Measurements from ENCODE around the gene LCN15. TPM values are rescaled to one million over a fixed set of nuclear protein-coding genes. Genes with fewer than 3 reads are reported as not detected.

LCN15 gene
- total and polyA plus RNA-seq, 2 experiments from 2014 or later: 0.76 to 0.90 TPM

DNA sequence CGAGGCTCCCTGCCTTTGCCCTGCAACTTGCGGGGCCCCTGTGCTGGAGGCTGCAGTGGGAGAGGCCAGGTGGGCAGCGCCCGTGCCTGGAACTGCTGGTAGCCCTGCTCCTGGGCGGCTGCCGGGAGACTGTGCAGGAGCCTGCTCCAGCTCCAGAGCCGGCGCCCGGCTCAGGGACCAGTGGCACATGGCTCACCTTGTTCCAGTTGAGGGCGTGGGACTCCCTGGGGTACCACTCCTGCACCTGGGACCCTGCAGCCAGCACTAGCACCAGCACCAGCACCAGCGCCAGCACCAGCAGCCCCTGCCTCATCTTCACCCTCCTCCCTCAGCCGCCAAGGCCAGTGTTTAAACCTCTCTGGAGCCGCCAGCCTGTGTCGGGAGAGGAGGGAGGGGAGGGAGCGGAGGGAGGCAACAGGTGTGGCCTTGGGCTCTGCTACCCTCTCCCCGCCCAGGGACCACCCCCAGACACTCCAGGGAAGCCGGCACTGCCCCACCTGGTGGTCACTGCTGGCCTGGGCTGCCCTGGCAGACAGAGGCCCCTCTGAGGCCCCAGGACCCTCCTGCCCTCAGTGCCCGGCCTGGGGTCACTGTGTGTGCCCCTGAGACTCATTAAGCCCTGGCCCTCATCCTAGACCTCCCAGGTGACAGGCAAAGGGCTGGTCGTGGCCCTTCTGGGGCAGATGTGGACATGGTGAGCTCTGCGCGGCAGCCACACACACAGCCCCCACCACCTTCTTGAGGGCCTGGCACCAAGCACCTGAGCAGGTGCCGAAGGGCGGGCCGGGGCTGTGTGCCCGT is 21.5 kb downstream of the LCN15 start, which contains the start of gene LCN10:
LCN10 (minus strand) TSS at position 350 of the 801 bp plus-strand sequence; CDS start at position 313, 37 bp downstream.
- H3K27me3 ChIP-seq (ENCODE audit: insufficient read depth): no peaks in the 10 kb centered on the region

More for the DNA sequence above, 21.5 kb downstream of the LCN15 start, which contains the start of gene LCN10:
- Histone ChIP-seq H3K9me2 (ENCODE audit: insufficient read depth) (no peaks in the 10 kb centered on the region), H3K4me1 (ENCODE audit: insufficient read depth) (no peaks in the 10 kb centered on the region), H3K27ac (ENCODE audit: low read depth) (no peak within 1 kb of the TSS), H3K79me2 (replicated peaks; ENCODE audit: insufficient read depth) (no peaks in the 10 kb centered on the region), H3K4me3 (peak within 1 kb of the TSS; percentile 26; the same call in 1 of the 2 replicates), H2AFZ (no peak within 1 kb of the TSS; the same call in 1 of the 2 replicates), H4K20me1 (replicated peaks; ENCODE audit: insufficient read depth) (no peaks in the 10 kb centered on the region), H3K4me2 (no peak within 1 kb of the TSS), H3F3A (replicated peaks; ENCODE audit: low read depth) (no peaks in the 10 kb centered on the region), H3K36me3 (ENCODE audit: insufficient read depth) (no peaks in the 10 kb centered on the region)
- DNase-seq (ENCODE audit: low spot score): peak; percentile 65
- ATAC-seq: peak; percentile 79
- Mint-ChIP-seq H3K27ac (no peak within 1 kb of the TSS), H3K36me3 (ENCODE audit: low read depth) (no peaks in the 10 kb centered on the region), H3K9me3 (no peaks in the 10 kb centered on the region; the same call in 2 of the 3 replicates), H3K27me3 (ENCODE audit: insufficient read depth, low read depth, poor library complexity) (peaks cover 8% of the 10 kb centered on the region), H3K4me3 (no peak within 1 kb of the TSS; the same call in 2 of the 3 replicates), H3K4me1 (peaks cover 2% of the 10 kb centered on the region; the same call in 1 of the 3 replicates)
- TF ChIP-seq, protein P1, sequence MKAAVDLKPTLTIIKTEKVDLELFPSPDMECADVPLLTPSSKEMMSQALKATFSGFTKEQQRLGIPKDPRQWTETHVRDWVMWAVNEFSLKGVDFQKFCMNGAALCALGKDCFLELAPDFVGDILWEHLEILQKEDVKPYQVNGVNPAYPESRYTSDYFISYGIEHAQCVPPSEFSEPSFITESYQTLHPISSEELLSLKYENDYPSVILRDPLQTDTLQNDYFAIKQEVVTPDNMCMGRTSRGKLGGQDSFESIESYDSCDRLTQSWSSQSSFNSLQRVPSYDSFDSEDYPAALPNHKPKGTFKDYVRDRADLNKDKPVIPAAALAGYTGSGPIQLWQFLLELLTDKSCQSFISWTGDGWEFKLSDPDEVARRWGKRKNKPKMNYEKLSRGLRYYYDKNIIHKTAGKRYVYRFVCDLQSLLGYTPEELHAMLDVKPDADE (IDR thresholded peaks at IDR 0.05): no peak
- TF ChIP-seq CREB1 (CRISPR knock-in tag; IDR thresholded peaks at IDR 0.05; ENCODE audit: low read depth): no peak
- TF ChIP-seq, protein P2, sequence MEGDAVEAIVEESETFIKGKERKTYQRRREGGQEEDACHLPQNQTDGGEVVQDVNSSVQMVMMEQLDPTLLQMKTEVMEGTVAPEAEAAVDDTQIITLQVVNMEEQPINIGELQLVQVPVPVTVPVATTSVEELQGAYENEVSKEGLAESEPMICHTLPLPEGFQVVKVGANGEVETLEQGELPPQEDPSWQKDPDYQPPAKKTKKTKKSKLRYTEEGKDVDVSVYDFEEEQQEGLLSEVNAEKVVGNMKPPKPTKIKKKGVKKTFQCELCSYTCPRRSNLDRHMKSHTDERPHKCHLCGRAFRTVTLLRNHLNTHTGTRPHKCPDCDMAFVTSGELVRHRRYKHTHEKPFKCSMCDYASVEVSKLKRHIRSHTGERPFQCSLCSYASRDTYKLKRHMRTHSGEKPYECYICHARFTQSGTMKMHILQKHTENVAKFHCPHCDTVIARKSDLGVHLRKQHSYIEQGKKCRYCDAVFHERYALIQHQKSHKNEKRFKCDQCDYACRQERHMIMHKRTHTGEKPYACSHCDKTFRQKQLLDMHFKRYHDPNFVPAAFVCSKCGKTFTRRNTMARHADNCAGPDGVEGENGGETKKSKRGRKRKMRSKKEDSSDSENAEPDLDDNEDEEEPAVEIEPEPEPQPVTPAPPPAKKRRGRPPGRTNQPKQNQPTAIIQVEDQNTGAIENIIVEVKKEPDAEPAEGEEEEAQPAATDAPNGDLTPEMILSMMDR (conservative IDR thresholded peaks at IDR 0.05; ENCODE audit: low read depth in 2 of 2): peak; percentile 34 to 63
- TF ChIP-seq, protein P3, sequence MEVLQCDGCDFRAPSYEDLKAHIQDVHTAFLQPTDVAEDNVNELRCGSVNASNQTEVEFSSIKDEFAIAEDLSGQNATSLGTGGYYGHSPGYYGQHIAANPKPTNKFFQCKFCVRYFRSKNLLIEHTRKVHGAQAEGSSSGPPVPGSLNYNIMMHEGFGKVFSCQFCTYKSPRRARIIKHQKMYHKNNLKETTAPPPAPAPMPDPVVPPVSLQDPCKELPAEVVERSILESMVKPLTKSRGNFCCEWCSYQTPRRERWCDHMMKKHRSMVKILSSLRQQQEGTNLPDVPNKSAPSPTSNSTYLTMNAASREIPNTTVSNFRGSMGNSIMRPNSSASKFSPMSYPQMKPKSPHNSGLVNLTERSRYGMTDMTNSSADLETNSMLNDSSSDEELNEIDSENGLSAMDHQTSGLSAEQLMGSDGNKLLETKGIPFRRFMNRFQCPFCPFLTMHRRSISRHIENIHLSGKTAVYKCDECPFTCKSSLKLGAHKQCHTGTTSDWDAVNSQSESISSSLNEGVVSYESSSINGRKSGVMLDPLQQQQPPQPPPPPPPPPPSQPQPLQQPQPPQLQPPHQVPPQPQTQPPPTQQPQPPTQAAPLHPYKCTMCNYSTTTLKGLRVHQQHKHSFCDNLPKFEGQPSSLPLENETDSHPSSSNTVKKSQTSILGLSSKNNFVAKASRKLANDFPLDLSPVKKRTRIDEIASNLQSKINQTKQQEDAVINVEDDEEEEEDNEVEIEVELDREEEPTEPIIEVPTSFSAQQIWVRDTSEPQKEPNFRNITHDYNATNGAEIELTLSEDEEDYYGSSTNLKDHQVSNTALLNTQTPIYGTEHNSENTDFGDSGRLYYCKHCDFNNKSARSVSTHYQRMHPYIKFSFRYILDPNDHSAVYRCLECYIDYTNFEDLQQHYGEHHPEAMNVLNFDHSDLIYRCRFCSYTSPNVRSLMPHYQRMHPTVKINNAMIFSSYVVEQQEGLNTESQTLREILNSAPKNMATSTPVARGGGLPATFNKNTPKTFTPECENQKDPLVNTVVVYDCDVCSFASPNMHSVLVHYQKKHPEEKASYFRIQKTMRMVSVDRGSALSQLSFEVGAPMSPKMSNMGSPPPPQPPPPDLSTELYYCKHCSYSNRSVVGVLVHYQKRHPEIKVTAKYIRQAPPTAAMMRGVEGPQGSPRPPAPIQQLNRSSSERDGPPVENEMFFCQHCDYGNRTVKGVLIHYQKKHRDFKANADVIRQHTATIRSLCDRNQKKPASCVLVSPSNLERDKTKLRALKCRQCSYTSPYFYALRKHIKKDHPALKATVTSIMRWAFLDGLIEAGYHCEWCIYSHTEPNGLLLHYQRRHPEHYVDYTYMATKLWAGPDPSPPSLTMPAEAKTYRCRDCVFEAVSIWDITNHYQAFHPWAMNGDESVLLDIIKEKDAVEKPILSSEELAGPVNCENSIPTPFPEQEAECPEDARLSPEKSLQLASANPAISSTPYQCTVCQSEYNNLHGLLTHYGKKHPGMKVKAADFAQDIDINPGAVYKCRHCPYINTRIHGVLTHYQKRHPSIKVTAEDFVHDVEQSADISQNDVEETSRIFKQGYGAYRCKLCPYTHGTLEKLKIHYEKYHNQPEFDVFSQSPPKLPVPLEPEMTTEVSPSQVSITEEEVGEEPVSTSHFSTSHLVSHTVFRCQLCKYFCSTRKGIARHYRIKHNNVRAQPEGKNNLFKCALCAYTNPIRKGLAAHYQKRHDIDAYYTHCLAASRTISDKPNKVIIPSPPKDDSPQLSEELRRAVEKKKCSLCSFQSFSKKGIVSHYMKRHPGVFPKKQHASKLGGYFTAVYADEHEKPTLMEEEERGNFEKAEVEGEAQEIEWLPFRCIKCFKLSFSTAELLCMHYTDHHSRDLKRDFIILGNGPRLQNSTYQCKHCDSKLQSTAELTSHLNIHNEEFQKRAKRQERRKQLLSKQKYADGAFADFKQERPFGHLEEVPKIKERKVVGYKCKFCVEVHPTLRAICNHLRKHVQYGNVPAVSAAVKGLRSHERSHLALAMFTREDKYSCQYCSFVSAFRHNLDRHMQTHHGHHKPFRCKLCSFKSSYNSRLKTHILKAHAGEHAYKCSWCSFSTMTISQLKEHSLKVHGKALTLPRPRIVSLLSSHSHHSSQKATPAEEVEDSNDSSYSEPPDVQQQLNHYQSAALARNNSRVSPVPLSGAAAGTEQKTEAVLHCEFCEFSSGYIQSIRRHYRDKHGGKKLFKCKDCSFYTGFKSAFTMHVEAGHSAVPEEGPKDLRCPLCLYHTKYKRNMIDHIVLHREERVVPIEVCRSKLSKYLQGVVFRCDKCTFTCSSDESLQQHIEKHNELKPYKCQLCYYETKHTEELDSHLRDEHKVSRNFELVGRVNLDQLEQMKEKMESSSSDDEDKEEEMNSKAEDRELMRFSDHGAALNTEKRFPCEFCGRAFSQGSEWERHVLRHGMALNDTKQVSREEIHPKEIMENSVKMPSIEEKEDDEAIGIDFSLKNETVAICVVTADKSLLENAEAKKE (CRISPR knock-in tag; IDR thresholded peaks at IDR 0.05): no peak
